Stimulated activated naive CD8-positive, alpha-beta T cell treated with anti-CD3 and anti-CD28 coated beads, Interleukin-15, Interleukin-2, amounts not matched to agents 100 ng/mL and 50 ng/mL, for 24 hours (primary cell): Measurements from ENCODE around the gene SASS6.
A peak's percentile ranks its signal among the peaks of the same experiment; 100 is the strongest.

Source experiments
- H3K27ac Mint-ChIP-seq: one replicate; pipeline ENCODE4 v1.8.0; 2021; ENCODE audit warnings: mild to moderate bottlenecking, mixed read lengths
- H3K27me3 Mint-ChIP-seq: one replicate; pipeline ENCODE4 v1.8.0; 2021; ENCODE audit warnings: mixed read lengths
- H3K36me3 Mint-ChIP-seq: one replicate; pipeline ENCODE4 v1.8.0; 2021; ENCODE audit warnings: low read depth, mixed read lengths
- H3K4me1 Mint-ChIP-seq: one replicate; pipeline ENCODE4 v1.8.0; 2021; ENCODE audit warnings: low read depth, mixed read lengths
- H3K4me3 Mint-ChIP-seq: one replicate; pipeline ENCODE4 v1.8.0; 2021; ENCODE audit warnings: mild to moderate bottlenecking, mixed read lengths
- H3K9me3 Mint-ChIP-seq: one replicate; pipeline ENCODE4 v1.8.0; 2021; ENCODE audit warnings: mixed read lengths

The SASS6 gene

GRCh38 chr1:100132566-100133477 is at the start of gene SASS6, which contains the start of gene TRMT13:
TSS of gene SASS6 (minus strand) at chr1:100132930. CDS start at chr1:100132814, 116 bp downstream.
TSS of gene TRMT13 (plus strand) at chr1:100133163. CDS start at chr1:100133169, 6 bp downstream.
- peaks cover 17% of the 10 kb centered on the region for H3K36me3 Mint-ChIP-seq
- peak within 1 kb of the TSS; percentile 96 for H3K27ac Mint-ChIP-seq
- no peaks in the 10 kb centered on the region for H3K27me3 Mint-ChIP-seq
- no peaks in the 10 kb centered on the region for H3K9me3 Mint-ChIP-seq
- peaks cover 48% of the 10 kb centered on the region for H3K4me1 Mint-ChIP-seq
- H3K4me3 Mint-ChIP-seq = peak within 1 kb of the TSS; percentile 98

DNA sequence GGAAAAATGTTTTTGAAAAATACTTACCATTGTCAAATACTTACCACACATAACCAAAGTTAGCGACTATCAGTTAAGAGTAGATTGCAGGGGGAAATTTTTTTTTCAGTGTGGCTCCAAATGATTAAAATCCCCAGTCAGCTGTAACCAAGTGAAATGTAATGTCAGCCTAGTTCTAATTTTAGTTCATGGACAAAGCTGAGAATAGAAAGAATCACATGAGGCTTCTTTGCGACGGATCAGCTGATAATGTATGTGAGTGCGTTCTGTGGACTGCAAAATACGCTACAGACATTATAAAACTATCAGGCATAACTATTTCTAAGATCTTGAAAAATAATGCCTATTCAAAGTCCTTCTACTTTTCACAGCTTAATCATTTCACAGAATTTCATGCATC is 45.4 kb upstream of the SASS6 start, which contains the start of gene LRRC39:
LRRC39 (minus strand) TSS at position 166 of the 400 bp plus-strand sequence. CDS start 9,740 bp downstream, outside the sequence.
- Mint-ChIP-seq H3K27me3 (no peaks in the 10 kb centered on the region), H3K27ac (no peak within 1 kb of the TSS), H3K9me3 (no peaks in the 10 kb centered on the region), H3K4me3 (no peak within 1 kb of the TSS), H3K4me1 (no peaks in the 10 kb centered on the region), H3K36me3 (no peaks in the 10 kb centered on the region)

GRCh38 chr1:100177295-100178041 is 44.7 kb upstream of the SASS6 start:
- Mint-ChIP-seq H3K27ac (no peak overlapping the region), H3K4me1 (no peaks in the 10 kb centered on the region), H3K27me3 (no peaks in the 10 kb centered on the region), H3K4me3 (no peak overlapping the region), H3K36me3 (no peaks in the 10 kb centered on the region), H3K9me3 (no peaks in the 10 kb centered on the region)

GRCh38 chr1:100168051-100168450 is 35.3 kb upstream of the SASS6 start:
- Mint-ChIP-seq H3K36me3 (no peaks in the 10 kb centered on the region), H3K4me3 (no peak overlapping the region), H3K27me3 (no peaks in the 10 kb centered on the region), H3K9me3 (no peaks in the 10 kb centered on the region), H3K4me1 (no peaks in the 10 kb centered on the region), H3K27ac (no peak overlapping the region)

- Mint-ChIP-seq H3K9me3 (no peaks in the 10 kb centered on the region), H3K4me1 (no peaks in the 10 kb centered on the region), H3K27me3 (no peaks in the 10 kb centered on the region), H3K27ac (no peak overlapping the region), H3K36me3 (no peaks in the 10 kb centered on the region), H3K4me3 (no peak overlapping the region)
Measured at GRCh38 chr1:100164702-100165101, 32.0 kb upstream of the SASS6 start.

DNA sequence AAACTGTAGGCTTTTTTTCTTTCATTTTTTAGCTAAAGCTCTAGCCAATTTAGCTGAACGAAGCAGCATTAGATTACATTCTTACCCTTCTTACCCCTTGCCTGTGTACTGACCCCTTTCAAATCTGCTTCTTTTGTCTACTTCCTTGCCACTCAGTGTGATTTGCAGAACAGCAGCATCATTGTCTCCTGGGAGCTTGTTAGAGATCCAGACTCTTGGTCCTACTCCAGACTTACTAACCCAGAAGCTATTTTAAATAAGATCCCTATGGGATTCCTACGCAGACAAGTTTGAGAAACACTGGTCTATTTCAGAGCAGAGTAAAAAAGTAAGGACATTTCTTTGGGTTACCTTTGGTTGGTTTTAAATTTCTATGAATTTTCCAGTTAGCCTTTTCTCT is 31.5 kb upstream of the SASS6 start:
- Mint-ChIP-seq H3K4me1 (no peaks in the 10 kb centered on the region), H3K36me3 (no peaks in the 10 kb centered on the region), H3K9me3 (no peaks in the 10 kb centered on the region), H3K27ac (no peak overlapping the region), H3K27me3 (no peaks in the 10 kb centered on the region), H3K4me3 (no peak overlapping the region)

GRCh38 chr1:100162881-100163280 is 30.2 kb upstream of the SASS6 start:
- Mint-ChIP-seq H3K27ac (no peak overlapping the region), H3K9me3 (no peaks in the 10 kb centered on the region), H3K4me3 (no peak overlapping the region), H3K27me3 (no peaks in the 10 kb centered on the region), H3K36me3 (no peaks in the 10 kb centered on the region), H3K4me1 (no peaks in the 10 kb centered on the region)

DNA sequence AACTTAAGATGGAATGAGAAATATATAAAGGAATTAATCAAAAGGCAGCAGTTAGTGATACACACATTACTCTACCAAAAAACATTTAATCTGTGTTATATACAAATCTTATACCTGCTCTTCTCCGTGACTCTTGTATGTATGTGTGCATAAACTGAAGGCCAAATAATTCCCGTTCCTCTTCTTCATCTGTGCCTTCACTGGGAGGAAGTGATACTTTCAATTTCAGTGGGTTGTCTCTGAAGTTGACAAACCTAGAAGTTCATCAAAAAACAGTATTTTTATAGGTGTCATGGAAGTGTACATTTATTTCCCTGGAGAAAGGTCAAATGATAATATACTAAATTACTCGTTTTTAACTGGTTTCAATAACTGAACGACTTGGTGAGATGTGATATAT is 19.5 kb upstream of the SASS6 start:
- H3K27ac Mint-ChIP-seq = peak overlapping the region; percentile 0

GRCh38 chr1:100151679-100152078 is 18.9 kb upstream of the SASS6 start:
- Mint-ChIP-seq H3K4me1 (peaks cover 7% of the 10 kb centered on the region), H3K36me3 (peaks cover 31% of the 10 kb centered on the region), H3K9me3 (no peaks in the 10 kb centered on the region), H3K27ac (no peak overlapping the region), H3K27me3 (no peaks in the 10 kb centered on the region), H3K4me3 (no peak overlapping the region)

More for the DNA sequence above, 19.5 kb upstream of the SASS6 start:
- Mint-ChIP-seq H3K4me3 (no peak overlapping the region), H3K36me3 (peaks cover 29% of the 10 kb centered on the region), H3K27me3 (no peaks in the 10 kb centered on the region), H3K4me1 (peaks cover 7% of the 10 kb centered on the region), H3K9me3 (no peaks in the 10 kb centered on the region)

DNA sequence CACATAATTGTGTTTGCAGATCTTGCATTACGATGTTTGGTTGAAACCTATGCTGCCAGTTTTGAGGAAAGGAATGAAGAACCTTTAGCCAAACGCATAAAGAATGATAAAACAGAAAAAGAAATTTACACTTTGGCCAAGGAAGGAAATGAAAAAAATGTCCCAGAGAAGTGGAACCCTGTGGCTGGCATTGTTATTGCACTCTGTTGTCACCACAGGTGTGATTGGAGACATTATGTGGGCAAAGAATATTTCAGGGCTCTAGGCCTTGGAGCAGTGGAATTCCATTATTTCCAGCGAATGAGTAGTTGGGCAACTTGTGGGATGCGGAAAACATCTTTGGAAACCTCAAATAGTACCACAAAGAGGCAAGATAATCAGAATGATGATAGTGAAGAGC is 15.1 kb upstream of the SASS6 start:
- no peak overlapping the region for H3K27ac Mint-ChIP-seq
- peaks cover 62% of the 10 kb centered on the region for H3K36me3 Mint-ChIP-seq

DNA sequence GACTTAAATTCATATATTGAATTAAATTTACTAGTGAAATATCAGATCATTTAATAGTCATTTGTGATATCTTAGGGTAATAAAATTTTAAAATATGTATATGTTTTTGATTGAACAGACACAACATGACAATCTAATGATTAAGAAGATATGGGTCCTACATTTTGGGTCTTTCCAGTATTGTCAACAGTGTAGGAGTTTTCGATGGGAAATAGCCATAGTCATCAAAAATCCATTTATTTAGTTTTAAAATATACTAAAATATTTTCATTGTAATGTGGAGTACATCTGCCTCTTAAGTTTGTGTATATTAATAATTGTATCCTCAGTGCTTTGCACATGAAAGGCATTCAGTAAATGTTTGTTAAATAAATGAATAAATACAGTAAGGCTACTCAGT is 14.2 kb upstream of the SASS6 start:
- peaks cover 70% of the 10 kb centered on the region for H3K36me3 Mint-ChIP-seq
- H3K27ac Mint-ChIP-seq = no peak overlapping the region
- H3K9me3 Mint-ChIP-seq = no peaks in the 10 kb centered on the region
- no peaks in the 10 kb centered on the region for H3K27me3 Mint-ChIP-seq
- peaks cover 1% of the 10 kb centered on the region for H3K4me1 Mint-ChIP-seq
- H3K4me3 Mint-ChIP-seq = no peak overlapping the region

More for the DNA sequence above, 15.1 kb upstream of the SASS6 start:
- Mint-ChIP-seq H3K4me3 (no peak overlapping the region), H3K4me1 (peaks cover 7% of the 10 kb centered on the region), H3K9me3 (no peaks in the 10 kb centered on the region), H3K27me3 (no peaks in the 10 kb centered on the region)

GRCh38 chr1:100145116-100145515 is 12.4 kb upstream of the SASS6 start:
- H3K36me3 Mint-ChIP-seq = peaks cover 73% of the 10 kb centered on the region
- no peak overlapping the region for H3K4me3 Mint-ChIP-seq
- no peaks in the 10 kb centered on the region for H3K4me1 Mint-ChIP-seq
- H3K27me3 Mint-ChIP-seq = no peaks in the 10 kb centered on the region
- H3K9me3 Mint-ChIP-seq = no peaks in the 10 kb centered on the region
- no peak overlapping the region for H3K27ac Mint-ChIP-seq

- peaks cover 75% of the 10 kb centered on the region for H3K36me3 Mint-ChIP-seq
- no peak overlapping the region for H3K27ac Mint-ChIP-seq
- H3K9me3 Mint-ChIP-seq = no peaks in the 10 kb centered on the region
- no peak overlapping the region for H3K4me3 Mint-ChIP-seq
- H3K4me1 Mint-ChIP-seq = no peaks in the 10 kb centered on the region
- H3K27me3 Mint-ChIP-seq = no peaks in the 10 kb centered on the region
Measured at GRCh38 chr1:100142343-100142742, 9.6 kb upstream of the SASS6 start.

GRCh38 chr1:100141192-100141591 is 8.5 kb upstream of the SASS6 start:
- no peak overlapping the region for H3K27ac Mint-ChIP-seq
- no peaks in the 10 kb centered on the region for H3K4me1 Mint-ChIP-seq
- H3K27me3 Mint-ChIP-seq = no peaks in the 10 kb centered on the region
- H3K4me3 Mint-ChIP-seq = no peak overlapping the region
- H3K9me3 Mint-ChIP-seq = no peaks in the 10 kb centered on the region
- peaks cover 77% of the 10 kb centered on the region for H3K36me3 Mint-ChIP-seq

DNA sequence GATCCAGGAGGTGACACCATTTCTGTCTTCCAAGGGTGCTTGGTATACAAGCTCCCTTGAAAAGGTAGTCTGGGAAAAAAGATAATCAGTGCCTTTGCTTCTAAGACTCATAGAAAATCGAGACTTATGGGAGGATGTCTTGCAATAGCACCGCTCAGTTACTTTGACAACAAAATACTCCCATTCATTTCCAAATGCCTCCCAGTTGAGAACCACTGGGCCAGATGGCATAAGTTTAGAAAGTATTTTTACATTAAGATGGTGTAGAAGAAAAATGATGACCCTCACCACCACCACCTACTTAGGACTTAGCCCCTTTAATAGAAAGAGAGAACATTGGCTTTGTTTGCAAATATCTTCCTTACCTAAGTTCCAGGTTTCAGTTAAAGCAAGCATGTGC is 4.9 kb upstream of the SASS6 start:
- Mint-ChIP-seq H3K4me3 (no peak overlapping the region), H3K27ac (no peak overlapping the region), H3K9me3 (no peaks in the 10 kb centered on the region), H3K4me1 (peaks cover 14% of the 10 kb centered on the region), H3K36me3 (peaks cover 53% of the 10 kb centered on the region), H3K27me3 (no peaks in the 10 kb centered on the region)
